OCI-LY3 (cell line): ENCODE data around the gene TEDC2.

Experiments
- CTCF ChIP-seq: fragments of 200-600, 300-600 bp; sonication (generic); IDR thresholded peaks from 2 replicates; pipeline ENCODE4 v1.5.1; 2014; ENCODE audit warnings: antibody characterized with exemption, low read length, low read depth
- EZH2phosphoT487 ChIP-seq: fragments of 200-600 bp; shearing (Covaris generic); IDR thresholded peaks from 2 replicates; pipeline ENCODE4 v1.6.1; 2018; ENCODE audit warnings: antibody characterized with exemption, mixed run types, low read depth

- no peak for TF ChIP-seq CTCF
- TF ChIP-seq EZH2phosphoT487 = no peak
These were observed 53.8 kb downstream of the TEDC2 start, which contains the start of gene ATP6V0C for GRCh38 chr16:2513405-2514332.
